HL-60/S4 treated with retinoic acid at 250 ng/mL for 4 days and 3 days (cell line): ENCODE results near the gene SCARF1.

ENCODE experiments used
- in situ Hi-C: fragments of 300-500 bp; cut with MboI; formaldehyde crosslinking; loops from 2 replicates; pipeline ENCODE4 v1.7.0; 2022; ENCODE audit warnings: low sequenced_read_pairs

SCARF1 gene

DNA sequence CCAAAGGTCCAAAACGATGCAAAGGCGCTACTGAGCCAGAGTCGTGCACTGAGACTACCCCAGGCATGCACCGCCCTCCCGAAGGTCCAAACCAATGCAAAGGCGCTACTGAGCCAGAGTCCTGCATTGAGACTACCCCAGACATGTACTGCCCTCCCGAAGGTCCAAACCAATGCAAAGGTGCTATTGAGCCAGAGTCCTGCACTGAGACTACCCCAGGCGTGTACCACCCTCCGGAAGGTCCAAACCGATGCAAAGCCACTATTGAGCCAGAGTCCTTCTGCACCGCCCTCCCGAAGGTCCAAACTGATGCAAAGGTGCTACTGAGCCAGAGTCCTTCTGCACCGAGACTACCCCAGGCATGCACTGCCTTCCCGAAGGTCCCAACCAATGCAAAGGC is 44.0 kb downstream of the SCARF1 start:
- in situ Hi-C loops = no loop called here

DNA sequence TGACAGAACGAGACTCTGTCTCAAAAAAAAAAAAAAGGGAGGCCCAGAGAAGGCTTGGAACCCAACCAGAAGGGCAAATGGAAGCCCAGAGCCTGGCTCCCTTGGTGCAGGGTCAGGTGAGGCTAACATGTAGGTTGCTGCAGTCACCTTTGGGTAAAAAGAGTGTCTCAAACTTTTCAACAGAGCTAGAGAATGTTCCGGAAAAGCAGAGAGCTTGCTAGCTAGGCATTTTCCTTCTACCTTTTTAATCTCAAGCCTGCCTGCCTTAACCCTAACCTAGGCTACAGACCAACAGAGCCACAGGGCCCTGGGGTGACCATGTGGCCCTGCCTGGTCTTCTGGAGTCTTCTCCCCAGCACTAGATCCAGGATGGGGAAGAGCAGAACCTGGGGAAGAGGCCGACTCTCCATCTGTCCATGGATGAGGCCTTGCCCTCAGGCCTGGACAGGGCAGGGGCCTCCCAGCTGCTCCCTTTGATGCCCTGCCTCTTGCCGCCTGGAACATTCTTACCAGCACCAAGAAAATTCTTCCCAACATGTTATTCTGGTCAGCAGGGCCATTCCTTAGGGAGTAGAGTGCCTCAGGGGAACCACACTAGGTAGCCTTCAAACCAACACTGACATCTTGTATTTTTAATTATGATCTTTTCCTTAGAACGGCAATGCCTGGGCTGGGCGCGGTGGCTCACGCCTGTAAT is 47.0 kb downstream of the SCARF1 start:
- in situ Hi-C loops = no loop called here

- in situ Hi-C loops = no loop called here
These were observed 47.6 kb downstream of the SCARF1 start for GRCh38 chr17:1597861-1598342.

- in situ Hi-C loops = no loop called here
These were observed 52.0 kb downstream of the SCARF1 start for GRCh38 chr17:1593630-1593931.

DNA sequence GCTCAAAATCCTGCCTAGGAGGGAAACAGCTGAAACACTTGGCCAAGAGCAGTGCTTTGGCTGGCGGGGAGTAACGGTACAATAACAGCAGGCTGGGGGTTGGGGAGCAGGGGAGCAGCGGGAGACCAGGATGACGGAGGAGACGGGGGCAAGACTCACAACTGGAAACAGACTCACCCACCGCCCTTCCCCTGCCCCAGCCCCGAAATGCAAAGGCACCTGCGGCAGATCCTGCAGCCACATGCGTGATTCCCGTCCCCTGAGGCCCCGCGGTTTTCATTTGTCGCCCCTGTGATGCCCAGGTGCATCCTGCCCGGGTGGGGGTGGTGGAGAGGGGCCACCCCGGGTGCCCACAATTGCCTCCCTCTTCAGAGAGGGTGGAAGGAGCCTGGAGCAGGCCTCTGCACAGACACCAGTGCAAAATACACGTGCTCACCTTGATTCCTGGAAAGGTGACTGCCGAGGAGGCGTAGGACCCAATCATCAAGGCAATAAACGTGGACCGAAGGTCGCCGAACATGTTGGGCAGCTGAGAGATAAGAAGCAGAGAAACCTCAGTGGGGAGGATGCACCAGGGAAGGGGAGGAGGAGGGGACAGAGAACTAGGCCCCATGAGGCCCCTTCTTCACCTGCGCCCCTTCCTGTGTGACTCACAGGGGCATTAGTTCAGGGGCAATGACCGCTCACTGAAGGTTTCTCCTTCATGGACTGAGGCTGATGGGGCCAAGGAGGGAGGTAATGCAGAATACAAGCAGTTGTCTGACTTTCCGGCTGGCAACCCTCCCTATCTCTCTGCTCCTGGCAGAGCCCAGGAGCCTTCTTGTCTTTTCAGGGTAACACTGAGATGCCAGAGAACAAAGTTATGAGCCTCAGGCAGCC is 52.5 kb downstream of the SCARF1 start:
- in situ Hi-C loops = no loop called here

- in situ Hi-C loops = no loop called here
These were observed 54.0 kb downstream of the SCARF1 start for GRCh38 chr17:1591474-1592090.

DNA sequence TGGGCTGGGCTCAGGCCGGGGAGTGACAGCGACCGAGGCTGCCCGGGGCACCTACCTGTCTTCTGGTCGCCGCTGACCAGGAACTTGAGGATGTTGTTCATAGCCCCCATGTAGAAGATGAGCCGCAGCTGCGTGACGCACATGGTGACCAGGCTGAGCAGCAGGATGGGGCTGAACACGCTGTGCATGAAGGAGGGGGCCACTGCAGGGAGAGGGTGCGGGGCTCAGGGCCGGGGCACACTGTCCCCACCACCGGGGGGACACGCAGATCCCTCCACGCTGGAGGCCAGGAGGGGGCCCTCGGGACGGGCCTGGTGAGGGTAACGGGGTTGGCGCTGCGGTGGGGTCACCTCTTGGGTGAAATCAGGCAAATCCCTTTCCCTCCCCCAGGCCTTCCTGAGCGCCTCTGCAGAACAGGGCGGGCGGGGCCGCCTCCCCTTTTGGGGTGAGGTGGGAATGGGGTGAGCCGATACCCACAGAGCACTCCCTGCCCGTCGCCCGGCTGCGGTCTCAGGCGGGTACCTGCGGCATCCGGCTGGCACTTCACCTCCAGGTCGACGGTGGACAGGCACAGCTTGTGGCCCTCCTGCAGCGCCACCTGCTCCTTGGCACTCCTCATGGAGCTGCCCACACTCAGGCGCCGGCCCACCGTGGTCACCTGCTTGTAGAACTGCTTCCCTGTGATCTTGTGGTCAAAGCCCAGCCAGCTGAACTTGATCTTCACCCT is 54.6 kb downstream of the SCARF1 start:
- in situ Hi-C loops = no loop called here

DNA sequence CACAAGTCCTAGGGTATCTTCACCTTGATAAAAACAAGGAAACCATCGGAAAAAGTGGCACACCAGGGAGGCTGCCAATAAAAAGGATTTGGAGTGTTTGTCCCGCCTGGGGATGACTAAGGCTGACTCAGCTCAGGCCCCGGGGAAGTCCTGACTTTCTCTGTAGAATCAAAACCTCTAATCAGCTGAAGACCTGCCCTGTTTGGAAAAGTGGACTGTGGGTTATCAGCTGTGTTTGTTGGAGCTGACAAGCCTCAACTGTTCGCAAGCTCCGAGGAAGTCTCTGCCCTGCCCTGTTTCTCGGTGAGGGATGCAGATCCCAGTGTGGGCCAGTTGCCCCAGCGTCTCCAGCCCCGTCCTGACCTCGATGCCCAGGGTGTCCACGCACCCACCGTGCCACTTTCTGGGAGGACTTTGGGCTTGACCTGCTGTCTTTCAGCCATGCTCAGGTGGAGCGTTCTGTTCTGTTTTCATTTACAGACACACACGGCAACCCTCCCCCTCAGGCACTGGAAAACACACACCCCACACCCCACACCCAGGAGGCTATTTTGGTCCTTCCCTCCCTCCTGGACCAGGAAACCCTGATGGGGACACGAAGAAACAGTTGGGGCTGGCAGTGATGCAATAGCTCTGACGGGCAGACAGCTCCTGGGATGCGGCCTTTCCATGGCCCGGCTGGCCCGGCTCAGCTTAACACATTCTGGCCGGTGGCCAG is 55.3 kb downstream of the SCARF1 start:
- in situ Hi-C loops = no loop called here

DNA sequence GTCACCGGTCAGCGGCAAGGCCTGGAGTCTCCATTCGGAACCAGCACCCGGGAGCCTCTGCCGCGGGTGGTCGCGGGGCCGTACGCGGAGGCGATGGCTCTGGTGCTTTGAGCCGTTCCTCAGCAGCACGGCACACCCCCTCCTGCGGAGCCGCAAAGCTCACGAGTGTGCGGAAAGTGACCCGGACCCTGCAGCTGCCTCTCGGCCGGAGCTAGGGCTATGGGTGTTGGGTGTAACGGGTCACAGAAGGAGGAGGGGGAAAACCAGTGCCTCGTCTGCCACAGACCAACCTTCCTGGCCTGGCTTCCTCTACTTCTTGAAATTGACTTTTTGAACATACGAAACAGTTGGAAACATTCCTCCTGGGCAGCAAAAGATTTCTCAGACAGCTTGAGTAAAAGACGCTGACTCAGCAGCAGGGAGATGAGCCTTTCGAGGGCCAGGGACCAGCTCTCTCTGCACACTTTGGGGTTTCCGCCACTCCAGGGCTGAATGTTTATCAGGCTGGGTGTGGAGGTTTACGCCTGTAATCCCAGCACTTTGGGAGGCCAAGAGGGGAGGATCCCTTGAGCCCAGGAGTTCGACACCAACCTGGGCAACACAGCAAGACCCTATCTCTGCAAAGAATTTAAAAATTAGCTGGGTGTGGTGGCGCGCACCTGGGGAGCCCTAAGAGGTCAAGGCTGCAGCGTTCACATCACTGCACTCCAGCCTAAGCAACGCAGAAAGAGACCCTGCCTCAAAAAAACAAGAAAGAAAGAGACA is 56.5 kb downstream of the SCARF1 start:
- in situ Hi-C loops = no loop called here

DNA sequence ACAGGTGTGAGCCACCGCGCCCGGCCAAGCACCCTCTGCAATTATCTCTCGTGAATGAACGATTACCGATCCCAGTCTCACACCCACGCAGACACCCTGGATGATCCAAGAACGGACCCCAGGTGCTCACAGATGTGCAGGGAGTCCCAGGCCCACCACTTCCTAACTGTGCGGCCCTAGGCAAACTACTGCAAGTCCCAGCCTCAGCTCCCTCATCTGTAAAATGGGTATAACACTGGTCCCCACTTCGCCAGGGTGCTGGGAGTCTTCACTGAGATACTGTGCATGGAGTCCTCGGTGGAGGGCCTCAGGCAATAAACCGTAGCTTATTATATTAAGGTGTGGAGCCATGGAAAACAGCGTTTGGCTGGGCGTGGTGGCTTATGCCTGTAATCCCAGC is 61.4 kb downstream of the SCARF1 start:
- in situ Hi-C loops = no loop called here
